ENCODE data around the gene LRRC75B. TPM values are rescaled to one million over a fixed set of nuclear protein-coding genes. Genes with fewer than 3 reads are reported as not detected.
"Not testable (repeated sequence)": the region's sequence is repeated elsewhere in the genome, so short reads cannot be mapped to it uniquely, and the experiment has no call there.

The LRRC75B gene
- total and polyA plus RNA-seq, 3 donors from 2014 or later: 33.0 to 162 (median 120) TPM

- intact Hi-C loops (cut with DNase I; ENCODE audit: low total_unique reads): no loop called here
- 0 to 1% methylated on average over 34 to 58 of the region's 59 CpGs for WGBS, 2 donors
- H3K27me3 ChIP-seq: no peaks in the 10 kb centered on the region
These were observed 37.5 kb downstream of the LRRC75B start, which contains the start of gene SNRPD3 for GRCh38 chr22:24555165-24556039. TSS of gene SNRPD3 (plus strand) at chr22:24555999. CDS start at chr22:24557675, 1,676 bp downstream.

GRCh38 chr22:24554313-24555164, 38.3 kb downstream of the LRRC75B start, which contains the start of gene GUCD1:
TSS of gene GUCD1 (minus strand) at chr22:24555138. CDS start at chr22:24554991, 147 bp downstream.
- TF ChIP-seq POLR2A (IDR thresholded peaks at IDR 0.05) (peak; percentile 48), CTCF (IDR thresholded peaks at IDR 0.05) (no peak)
- DNase-seq: peak; percentile 25
- peak within 1 kb of the TSS; percentile 84 to 97 for H3K4me3 ChIP-seq
- peak within 1 kb of the TSS; percentile 94 to 98 for H3K27ac ChIP-seq
- intact Hi-C loops (cut with DNase I; ENCODE audit: low total_unique reads): no loop called here
- H3K4me1 ChIP-seq: peaks cover 39% of the 10 kb centered on the region
- H3K36me3 ChIP-seq (ENCODE audit: low read depth, missing control alignments): no peaks in the 10 kb centered on the region
- H3K27me3 ChIP-seq: no peaks in the 10 kb centered on the region
- WGBS, 2 donors: 0 to 1% methylated on average over 28 to 56 of the region's 64 CpGs
- H3K9me3 ChIP-seq: no peaks in the 10 kb centered on the region

More at GRCh38 chr22:24555165-24556039, 37.5 kb downstream of the LRRC75B start, which contains the start of gene SNRPD3:
- H3K36me3 ChIP-seq (ENCODE audit: low read depth, missing control alignments): no peaks in the 10 kb centered on the region
- peak within 1 kb of the TSS; percentile 84 to 97 for H3K4me3 ChIP-seq
- H3K27ac ChIP-seq: peak within 1 kb of the TSS; percentile 94 to 98
- DNase-seq: peak; percentile 100
- TF ChIP-seq CTCF (IDR thresholded peaks at IDR 0.05) (peak in 1 of 3 experiments; percentile 32), POLR2A (IDR thresholded peaks at IDR 0.05) (no peak)
- no peaks in the 10 kb centered on the region for H3K9me3 ChIP-seq
- peaks cover 39% of the 10 kb centered on the region for H3K4me1 ChIP-seq

DNA sequence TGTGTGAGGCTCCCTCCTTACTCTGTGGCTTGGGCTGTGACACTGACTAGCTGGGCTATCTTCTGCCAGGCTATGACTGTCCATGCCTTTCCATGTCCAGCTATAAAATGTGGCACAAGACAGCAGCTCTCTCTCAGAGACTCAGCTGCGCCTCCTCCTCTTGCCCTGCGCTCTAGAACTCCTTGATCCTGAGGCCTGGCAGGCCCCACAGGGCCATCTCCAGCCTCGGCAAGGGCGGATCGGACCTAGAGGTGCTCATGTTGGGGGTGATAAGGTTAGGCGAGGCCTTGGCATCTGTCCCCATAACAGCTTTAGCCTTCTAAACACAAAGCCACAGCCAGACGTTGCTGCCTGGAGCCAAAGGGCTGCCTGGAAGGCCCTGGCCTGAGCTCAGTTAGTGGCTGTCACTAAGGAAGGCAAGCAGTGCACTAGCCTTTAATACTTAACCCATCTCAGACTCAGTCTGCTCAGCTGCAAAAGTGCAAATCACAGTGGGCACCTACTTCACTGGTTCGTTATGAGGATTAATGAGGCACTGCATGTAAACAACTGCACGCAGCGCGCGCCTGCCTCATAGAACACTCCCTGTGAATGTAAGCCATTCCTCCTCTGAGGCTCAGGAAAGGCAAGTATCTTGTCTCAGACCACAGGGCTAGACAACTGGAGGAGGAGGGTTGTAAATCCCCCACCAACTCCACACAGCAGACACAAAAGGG, 39.1 kb downstream of the LRRC75B start:
- TF ChIP-seq CTCF (IDR thresholded peaks at IDR 0.05) (no peak), POLR2A (IDR thresholded peaks at IDR 0.05) (no peak)
- peak overlapping the region in 1 of 2 donors; percentile 98 for H3K27ac ChIP-seq
- H3K27me3 ChIP-seq: no peaks in the 10 kb centered on the region
- H3K4me3 ChIP-seq: peak overlapping the region; percentile 84 to 97
- H3K36me3 ChIP-seq (ENCODE audit: low read depth, missing control alignments): no peaks in the 10 kb centered on the region
- WGBS, 2 donors: 8 to 10% methylated on average over 9 to 11 of the region's 12 CpGs
- intact Hi-C loops (cut with DNase I; ENCODE audit: low total_unique reads): no loop called here
- H3K9me3 ChIP-seq: no peaks in the 10 kb centered on the region
- peaks cover 36% of the 10 kb centered on the region for H3K4me1 ChIP-seq
- peak; percentile 48 for DNase-seq

DNA sequence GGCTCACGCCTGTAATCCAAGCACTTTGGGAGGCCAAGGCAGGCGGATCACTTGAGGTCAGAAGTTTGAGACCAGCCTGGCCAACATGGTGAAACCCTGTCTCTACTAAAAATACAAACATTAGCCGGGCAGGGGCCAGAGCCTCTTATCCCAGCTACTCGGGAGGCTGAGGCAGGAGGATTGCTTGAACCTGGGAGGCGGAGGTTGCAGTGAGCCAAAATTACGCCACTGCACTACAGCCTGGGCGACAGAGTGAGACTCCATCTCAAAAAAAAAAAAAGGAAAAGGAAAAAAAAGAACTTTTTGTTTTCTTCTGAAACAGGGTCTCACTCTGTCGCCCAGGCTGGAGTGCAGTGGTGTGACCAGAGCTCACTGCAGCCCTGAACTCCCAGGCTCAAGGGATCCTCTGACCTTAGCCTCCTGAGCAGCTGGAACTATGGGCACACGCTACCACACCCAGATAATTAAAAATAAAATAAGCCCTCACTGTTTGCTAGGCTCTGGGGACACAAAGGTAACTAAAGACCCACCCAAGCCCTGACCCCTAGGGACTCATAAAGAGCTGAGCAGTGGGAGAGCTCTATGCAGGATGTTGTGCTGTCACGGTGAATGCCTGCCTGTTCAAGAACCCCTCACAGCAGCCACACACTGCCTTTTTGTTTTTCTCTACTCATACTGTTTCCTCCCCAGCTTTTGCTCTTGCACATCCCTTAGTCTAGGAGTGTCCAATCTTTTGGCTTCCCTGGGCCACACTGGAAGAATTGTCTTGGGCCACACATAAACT, 40.2 kb downstream of the LRRC75B start:
- intact Hi-C loops (cut with DNase I; ENCODE audit: low total_unique reads); DNase-seq; H3K27ac ChIP-seq; H3K4me3 ChIP-seq; H3K36me3 ChIP-seq (ENCODE audit: low read depth, missing control alignments); H3K27me3 ChIP-seq; H3K9me3 ChIP-seq: not testable (repeated sequence)
- H3K4me1 ChIP-seq: peaks cover 32% of the 10 kb centered on the region
- 72 to 82% methylated on average over 10 of the region's 10 CpGs for WGBS, 2 donors

All from testis (tissue), 3 donors.